ENCODE results near the gene PRRT3.
A peak's percentile ranks its signal among the peaks of the same experiment; 100 is the strongest.

The PRRT3 gene

DNA sequence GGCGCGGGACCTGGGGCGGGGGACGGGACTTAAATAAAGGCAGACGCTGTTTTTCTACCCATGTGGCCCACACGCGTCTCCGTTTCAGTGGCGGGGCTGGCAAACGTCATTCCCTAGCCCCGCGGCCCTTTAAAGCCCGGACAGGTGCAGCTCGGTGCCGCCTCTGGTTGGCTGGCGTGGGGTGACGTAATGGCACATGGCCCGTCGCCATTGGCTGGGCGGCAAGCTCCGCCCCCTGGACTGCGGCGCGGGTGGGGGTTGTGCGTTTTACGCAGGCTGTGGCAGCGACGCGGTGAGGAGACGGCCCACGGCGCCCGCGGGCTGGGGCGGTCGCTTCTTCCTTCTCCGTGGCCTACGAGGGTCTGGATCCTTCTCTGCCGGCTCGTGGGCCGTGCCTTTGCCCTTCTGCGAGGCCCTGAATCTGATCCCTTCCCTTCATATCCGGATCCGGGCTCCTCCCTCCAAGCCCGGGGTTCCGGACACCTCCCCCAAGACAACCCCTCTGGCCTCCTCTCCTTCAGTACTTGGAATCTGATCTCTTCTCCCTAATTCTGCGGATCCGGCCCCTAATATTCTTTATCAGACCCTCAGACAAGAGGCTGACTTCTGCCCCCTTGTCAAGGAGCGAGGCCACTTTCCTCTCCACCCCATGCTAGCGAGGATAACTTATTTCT lies 18.5 kb downstream of the PRRT3 start, which contains the start of gene CRELD1:
Gene CRELD1 (plus strand): TSS at position 274 of the 674 bp plus-strand sequence. CDS start 605 bp downstream, outside the sequence.
- peak within 1 kb of the TSS; percentile 84 for H3K4me3 ChIP-seq (ENCODE audit: low read depth, low read length)
- TF ChIP-seq, protein P1, sequence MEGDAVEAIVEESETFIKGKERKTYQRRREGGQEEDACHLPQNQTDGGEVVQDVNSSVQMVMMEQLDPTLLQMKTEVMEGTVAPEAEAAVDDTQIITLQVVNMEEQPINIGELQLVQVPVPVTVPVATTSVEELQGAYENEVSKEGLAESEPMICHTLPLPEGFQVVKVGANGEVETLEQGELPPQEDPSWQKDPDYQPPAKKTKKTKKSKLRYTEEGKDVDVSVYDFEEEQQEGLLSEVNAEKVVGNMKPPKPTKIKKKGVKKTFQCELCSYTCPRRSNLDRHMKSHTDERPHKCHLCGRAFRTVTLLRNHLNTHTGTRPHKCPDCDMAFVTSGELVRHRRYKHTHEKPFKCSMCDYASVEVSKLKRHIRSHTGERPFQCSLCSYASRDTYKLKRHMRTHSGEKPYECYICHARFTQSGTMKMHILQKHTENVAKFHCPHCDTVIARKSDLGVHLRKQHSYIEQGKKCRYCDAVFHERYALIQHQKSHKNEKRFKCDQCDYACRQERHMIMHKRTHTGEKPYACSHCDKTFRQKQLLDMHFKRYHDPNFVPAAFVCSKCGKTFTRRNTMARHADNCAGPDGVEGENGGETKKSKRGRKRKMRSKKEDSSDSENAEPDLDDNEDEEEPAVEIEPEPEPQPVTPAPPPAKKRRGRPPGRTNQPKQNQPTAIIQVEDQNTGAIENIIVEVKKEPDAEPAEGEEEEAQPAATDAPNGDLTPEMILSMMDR (IDR thresholded peaks at IDR 0.05; ENCODE audit: borderline replicate concordance, insufficient read depth, low read depth, low read length), result no peak

DNA sequence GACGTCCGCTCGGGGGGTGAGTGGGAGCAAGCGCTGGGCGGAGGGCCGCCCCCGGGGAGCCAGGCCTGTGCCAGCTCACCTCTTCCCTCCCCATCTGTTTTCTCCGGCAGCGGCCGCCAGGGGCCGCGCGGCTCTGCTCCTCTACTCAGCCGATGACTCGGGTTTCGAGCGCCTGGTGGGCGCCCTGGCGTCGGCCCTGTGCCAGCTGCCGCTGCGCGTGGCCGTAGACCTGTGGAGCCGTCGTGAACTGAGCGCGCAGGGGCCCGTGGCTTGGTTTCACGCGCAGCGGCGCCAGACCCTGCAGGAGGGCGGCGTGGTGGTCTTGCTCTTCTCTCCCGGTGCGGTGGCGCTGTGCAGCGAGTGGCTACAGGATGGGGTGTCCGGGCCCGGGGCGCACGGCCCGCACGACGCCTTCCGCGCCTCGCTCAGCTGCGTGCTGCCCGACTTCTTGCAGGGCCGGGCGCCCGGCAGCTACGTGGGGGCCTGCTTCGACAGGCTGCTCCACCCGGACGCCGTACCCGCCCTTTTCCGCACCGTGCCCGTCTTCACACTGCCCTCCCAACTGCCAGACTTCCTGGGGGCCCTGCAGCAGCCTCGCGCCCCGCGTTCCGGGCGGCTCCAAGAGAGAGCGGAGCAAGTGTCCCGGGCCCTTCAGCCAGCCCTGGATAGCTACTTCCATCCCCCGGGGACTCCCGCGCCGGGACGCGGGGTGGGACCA lies 19.2 kb downstream of the PRRT3 start:
- TF ChIP-seq, protein P1 (IDR thresholded peaks at IDR 0.05; ENCODE audit: borderline replicate concordance, insufficient read depth, low read depth, low read length), result peak; percentile 86
- H3K4me3 ChIP-seq (ENCODE audit: low read depth, low read length), result peak overlapping the region; percentile 84

DNA sequence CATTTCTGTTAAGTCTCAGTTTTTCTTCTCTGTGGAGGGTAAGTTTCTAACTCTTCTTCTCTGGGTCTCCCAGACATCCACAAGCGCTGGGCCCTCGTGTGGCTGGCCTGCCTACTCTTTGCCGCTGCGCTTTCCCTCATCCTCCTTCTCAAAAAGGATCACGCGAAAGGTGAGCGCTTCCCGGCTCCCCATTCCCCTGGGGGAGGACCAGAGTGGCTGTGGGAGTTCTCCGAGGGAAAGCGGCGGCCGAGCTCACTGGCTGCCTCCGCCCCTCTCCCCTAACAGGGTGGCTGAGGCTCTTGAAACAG lies 19.7 kb downstream of the PRRT3 start:
- TF ChIP-seq, protein P1 (IDR thresholded peaks at IDR 0.05; ENCODE audit: borderline replicate concordance, insufficient read depth, low read depth, low read length), result no peak
- peak overlapping the region; percentile 84 for H3K4me3 ChIP-seq (ENCODE audit: low read depth, low read length)

DNA sequence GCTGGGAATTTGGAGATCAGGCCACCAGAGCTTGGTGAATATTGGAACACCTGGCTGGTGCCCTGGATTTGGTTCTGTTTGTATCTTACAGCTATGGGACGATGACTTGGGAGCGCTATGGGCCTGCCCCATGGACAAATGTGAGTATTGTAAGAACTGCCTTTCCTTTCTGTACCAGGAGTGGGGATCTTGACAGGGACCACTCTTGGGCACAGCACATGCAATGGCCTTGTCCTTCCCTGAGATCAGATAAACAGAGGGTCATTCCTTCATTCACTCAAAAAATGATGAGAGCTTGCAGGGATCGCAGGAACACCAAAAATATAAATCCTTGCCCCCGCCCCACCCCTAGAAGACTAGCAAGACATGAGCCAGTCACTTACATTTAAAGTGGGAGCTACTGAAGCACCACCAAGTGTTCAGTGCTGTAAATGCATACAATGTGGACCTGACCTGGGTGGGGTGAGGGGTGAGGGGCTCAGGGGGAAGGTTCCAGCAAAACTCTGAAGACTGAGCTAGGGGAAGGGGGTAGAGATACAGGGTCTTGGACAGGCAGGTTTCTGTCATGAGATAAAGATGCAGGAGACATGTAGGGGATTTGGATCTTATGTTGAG lies 21.3 kb downstream of the PRRT3 start:
- TF ChIP-seq, protein P1 (IDR thresholded peaks at IDR 0.05; ENCODE audit: borderline replicate concordance, insufficient read depth, low read depth, low read length), result 0 out of 2 replicates have a peak, but pooled peaks have one; percentile 9
- no peak overlapping the region for H3K4me3 ChIP-seq (ENCODE audit: low read depth, low read length)

DNA sequence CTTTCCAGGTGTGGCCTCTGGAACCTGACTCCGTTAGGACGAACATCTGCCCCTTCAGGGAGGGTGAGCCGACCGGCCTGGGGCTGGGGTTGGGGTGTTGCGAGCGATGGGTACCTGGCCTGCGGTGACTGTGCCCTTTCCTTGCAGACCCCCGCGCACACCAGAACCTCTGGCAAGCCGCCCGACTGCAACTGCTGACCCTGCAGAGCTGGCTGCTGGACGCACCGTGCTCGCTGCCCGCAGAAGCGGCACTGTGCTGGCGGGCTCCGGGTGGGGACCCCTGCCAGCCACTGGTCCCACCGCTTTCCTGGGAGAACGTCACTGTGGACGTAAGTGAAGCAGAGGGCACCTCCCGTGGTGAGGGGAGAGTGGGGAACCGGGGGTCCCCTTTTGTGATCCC lies 24.1 kb downstream of the PRRT3 start:
- no peak overlapping the region for H3K4me3 ChIP-seq (ENCODE audit: low read depth, low read length)
- TF ChIP-seq, protein P1 (IDR thresholded peaks at IDR 0.05; ENCODE audit: borderline replicate concordance, insufficient read depth, low read depth, low read length), result no peak

DNA sequence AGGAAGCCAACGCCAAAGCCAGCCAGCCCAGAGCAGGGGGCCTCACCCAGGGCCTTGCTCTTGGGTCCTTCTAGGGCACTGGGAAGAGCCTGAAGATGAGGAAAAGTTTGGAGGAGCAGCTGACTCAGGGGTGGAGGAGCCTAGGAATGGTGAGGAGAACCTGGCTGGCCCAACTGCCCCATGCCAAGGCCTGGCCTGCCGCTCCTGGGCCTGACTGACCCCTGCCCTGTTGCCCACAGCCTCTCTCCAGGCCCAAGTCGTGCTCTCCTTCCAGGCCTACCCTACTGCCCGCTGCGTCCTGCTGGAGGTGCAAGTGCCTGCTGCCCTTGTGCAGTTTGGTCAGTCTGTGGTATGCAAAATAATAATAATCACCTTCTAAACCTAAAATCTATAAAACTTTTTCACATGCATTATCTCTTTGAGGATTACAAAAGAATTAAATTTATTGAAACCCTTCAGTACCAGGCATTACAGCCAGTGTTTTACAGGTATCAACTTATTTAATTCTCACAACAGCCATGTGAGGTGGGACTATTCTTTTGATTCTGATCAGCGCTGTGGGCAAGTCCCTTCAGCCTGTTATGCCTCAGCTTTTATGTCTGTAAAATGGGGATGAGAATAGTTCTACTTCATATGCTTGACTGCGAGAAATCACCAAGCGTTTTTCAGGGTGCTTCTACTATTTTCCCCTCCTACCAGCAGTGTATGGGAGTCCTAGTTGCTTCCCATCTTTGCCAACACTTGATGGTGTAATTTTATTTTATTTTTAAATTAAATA lies 33.8 kb downstream of the PRRT3 start:
- no peak overlapping the region for H3K4me3 ChIP-seq (ENCODE audit: low read depth, low read length)
- TF ChIP-seq, protein P1 (IDR thresholded peaks at IDR 0.05; ENCODE audit: borderline replicate concordance, insufficient read depth, low read depth, low read length), result no peak

Measured in GM12875 (cell line).